Endometrial microvascular endothelial cells (primary cell): ENCODE results near the gene DGCR8. TPM values are rescaled to one million over a fixed set of nuclear protein-coding genes. Genes with fewer than 3 reads are reported as not detected.
"Not testable (repeated sequence)": the region's sequence is repeated elsewhere in the genome, so short reads cannot be mapped to it uniquely, and the experiment has no call there.

ENCODE experiments used
- in situ Hi-C: cut with HindIII; loops from 2 replicates; pipeline ENCODE4 v1.10.0; 2017; ENCODE audit warnings: low sequenced_read_pairs, low pct_unique_long_range_greater_than_20kb; ENCODE audit errors: inconsistent ontology term
- total RNA-seq: library from RNA; depleted of rRNA; stranded (reverse); fragments of >200 nt; gene quantifications from one replicate; pipeline ENCODE4 v1.2.3, GENCODE V29; 2015; ENCODE audit errors: inconsistent ontology term

Gene DGCR8
- total RNA-seq, 1 donor from 2014 or later: 28.9 TPM

DNA sequence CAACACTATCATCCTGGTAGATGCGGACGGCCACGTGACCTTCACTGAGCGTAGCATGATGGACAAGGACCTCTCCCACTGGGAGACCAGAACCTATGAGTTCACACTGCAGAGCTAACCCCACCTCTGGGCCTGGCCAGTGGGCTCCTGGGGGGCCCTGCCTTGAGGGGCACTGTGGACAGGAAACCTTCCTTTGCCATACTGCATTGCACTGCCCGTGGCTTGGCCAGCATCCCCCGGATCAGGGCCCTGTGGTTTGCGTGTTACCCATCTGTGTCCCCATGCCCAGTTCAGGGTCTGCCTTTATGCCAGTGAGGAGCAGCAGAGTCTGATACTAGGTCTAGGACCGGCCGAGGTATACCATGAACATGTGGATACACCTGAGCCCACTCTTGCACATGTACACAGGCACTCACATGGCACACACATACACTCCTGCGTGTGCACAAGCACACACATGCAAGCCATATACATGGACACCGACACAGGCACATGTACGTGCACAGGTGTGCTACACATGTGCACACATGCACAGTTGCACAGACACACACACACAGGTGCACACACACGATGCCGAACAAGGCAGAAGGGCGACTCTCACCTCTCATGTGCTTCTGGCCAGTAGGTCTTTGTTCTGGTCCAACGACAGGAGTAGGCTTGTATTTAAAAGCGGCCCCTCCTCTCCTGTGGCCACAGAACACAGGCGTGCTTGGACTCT lies 15.3 kb upstream of the DGCR8 start:
- in situ Hi-C loops: no loop called here

DNA sequence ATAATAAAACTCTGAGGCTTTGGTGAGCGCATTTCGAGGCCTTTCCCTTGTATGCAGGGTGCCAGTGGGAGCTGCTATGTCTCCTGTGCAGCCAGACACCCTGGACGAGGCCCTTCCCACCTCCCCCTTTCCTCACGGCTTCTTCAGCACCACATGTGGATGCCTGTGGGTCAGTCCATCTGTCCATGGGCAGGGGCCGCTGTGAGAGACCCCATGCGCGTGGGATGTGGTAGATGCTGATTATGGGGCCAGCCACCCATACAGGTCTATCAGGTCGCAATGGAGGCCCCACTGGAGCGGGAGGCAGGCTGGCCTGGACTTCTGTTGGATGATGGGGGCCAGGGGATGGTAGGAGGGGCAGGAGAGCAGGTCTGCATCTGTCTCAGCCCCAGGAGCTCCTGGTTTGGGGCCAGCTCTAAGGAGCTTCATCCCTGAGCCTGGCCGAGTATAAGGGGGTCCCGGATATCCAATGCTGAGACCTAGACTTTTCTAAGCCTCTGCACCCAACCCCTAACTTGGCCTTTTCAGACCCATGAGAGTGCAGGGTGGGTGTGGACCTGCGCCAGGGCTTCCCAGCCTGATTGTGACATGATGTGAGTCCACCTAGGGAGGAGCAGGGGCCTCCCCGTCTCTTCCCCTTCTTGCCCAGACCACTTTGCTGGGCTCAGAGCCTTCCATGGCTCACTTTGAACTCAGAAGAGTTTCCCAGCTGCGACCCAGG lies 14.0 kb upstream of the DGCR8 start:
- in situ Hi-C loops: no loop called here

DNA sequence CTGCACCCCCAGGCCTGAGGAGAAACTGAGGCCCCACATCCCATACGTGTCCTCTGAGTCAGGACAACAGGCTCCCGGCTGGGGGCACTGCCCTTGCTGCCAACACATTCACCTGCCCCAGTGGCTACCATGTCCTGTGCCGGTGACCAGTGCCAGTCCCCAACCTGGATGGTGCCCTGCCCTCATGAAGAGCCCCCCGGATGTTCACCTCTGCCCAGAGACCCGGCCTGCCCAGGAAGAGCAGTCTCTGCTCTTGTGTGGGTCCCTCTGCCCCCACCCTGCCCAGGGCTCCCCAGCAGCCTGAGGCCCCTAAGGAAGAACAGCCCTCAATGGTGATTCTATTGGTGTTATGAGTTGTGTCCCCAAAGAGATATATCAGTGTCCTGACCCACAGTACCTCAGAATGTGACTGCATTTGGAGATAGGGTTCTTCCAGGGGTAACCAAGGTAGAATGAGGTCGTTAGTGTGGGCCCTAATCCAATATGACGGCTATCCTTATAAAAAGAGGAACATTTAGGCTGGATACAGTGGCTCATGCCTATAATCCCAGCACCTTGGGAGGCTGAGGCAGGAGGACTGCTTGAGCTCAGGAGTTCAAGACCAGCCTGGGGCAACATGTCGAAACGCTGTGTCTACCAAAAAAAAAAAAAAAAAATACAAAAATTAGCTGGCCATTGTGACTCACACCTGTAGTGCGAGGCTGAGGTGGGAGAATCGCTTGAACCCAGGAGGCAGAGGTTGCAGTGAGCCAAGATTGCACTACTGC lies 13.2 kb upstream of the DGCR8 start:
- in situ Hi-C loops: no loop called here

DNA sequence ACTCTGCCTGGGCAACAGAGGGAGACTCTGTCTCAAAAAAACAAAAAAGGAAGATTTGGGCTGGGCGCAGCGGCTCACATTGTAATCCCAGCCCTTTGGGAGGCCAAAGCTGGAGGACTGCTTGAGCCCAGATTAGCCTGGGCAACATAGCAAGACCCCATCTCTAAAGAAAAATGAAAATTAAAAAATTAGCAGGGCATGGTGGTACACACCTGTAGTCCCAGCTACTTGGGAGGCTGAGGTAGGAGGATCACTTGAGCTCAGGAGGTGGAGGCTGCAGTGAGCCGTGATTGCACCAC lies 12.7 kb upstream of the DGCR8 start:
- in situ Hi-C loops: not testable (repeated sequence)

DNA sequence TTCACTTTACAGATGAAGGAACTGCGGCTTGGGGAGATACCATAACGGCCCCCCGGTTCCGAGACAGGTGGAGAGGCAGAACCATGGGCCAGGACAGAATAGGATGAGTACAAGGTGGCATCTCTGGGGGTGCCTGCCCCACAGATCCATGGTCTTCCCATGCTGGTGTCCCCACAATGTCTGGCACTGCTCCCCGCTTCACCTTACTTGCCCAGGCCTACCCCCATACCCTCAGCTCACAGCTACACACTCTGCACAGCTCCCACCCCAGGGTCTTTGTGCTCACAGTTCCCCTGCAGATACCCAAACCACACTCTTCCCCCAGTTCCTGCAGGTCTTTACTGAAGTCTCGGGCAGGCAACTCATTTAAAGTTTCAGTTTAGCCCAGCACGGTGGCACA lies 11.4 kb upstream of the DGCR8 start:
- in situ Hi-C loops: no loop called here

DNA sequence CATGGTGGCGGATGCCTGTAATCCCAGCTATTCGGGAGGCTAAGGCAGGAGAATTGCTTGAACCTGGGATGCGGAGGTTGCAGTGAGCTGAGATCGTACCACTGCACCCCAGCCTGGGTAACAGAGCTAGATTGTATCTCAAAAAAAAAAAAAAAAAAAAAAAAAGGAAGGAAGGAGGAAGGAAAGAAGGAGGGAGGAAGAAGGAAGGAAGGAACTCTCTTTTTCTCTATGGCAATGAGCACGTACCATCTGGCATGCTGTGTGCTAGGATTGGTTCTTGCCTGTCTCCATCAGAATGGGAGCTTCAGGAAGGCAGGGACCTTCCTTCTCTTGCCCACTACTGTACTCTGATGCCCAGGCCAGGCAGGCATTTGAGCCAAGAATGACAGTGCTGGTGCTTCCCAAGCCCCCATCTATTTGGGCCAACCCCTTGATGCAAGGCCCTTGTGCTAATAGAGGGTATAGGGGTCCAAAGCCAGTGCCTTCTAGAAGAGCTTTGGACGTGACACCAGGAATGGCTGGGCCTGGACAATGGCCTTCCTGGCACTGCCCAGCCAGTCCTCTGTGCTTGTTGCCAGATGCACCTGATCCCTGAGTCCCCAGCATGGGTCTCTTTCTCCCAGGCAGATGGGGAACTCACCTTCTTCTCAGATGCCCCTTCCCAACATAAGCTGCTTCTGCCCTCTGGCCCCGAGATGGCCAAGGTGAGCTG lies 10.6 kb upstream of the DGCR8 start:
- in situ Hi-C loops: no loop called here

DNA sequence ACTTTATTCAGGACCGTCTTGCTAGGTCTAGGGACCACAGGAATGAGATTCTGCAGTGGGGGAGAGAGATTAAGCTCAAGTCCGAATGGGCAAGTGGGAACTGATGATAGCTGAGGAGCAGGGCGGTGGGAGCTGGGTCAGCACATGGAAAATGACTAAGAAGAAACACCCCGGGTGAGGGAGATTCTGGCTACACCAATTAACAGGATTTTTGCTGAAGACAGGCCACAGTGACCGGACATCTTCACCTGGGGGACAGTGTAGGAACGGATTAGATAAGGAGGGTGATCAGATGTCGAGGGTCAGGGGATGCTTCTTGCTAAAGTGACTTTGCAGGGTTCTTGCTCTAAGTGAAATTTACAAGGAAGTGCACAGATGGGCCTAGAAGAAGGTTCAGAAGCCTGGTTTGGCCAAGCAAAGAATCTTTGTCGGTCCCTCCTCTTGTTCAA lies 8.5 kb upstream of the DGCR8 start:
- in situ Hi-C loops: no loop called here

DNA sequence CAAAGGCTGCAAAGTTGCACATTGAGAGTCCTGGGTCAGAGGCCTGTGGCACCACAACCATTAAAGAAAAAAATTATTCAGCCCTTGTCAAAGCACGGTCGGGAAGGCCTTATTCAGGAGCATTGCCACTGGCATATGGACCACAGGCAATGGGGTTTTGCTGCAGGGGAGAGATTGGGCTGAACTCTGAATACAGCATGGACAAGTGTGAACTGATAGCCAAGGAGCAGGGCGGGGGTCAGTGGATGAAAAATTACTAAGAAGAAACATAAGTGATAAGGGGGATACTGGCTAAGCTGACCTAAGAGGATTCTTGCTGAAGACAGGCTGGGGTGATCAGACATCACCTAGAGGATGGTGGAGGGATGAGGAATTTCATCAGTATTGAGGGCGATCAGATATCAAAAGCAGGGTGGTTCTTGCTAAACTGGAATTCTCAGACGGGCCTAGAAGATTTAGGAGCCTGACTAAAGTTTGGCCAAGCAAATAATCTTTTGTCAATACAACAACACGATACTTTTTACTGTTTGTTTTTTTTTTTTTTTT lies 3.3 kb upstream of the DGCR8 start:
- in situ Hi-C loops: no loop called here

DNA sequence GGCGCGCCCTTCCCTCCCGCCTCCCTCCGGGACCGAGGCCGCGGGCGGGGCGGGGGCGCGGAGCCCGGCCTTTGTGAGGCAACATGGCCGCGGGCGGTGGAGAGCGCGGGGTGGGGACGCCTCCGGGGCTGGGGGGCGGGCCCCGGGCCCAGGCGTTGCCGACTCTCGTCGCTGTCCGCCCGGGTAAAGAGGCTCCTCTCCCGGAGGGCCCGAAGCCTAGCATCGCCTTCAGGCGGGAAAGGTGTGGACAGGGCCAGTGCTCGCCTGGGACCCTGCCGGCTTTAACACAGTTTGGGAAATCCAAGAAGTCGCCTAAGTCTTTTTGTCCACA lies 369 bp downstream of the DGCR8 start:
- in situ Hi-C loops: no loop called here

DNA sequence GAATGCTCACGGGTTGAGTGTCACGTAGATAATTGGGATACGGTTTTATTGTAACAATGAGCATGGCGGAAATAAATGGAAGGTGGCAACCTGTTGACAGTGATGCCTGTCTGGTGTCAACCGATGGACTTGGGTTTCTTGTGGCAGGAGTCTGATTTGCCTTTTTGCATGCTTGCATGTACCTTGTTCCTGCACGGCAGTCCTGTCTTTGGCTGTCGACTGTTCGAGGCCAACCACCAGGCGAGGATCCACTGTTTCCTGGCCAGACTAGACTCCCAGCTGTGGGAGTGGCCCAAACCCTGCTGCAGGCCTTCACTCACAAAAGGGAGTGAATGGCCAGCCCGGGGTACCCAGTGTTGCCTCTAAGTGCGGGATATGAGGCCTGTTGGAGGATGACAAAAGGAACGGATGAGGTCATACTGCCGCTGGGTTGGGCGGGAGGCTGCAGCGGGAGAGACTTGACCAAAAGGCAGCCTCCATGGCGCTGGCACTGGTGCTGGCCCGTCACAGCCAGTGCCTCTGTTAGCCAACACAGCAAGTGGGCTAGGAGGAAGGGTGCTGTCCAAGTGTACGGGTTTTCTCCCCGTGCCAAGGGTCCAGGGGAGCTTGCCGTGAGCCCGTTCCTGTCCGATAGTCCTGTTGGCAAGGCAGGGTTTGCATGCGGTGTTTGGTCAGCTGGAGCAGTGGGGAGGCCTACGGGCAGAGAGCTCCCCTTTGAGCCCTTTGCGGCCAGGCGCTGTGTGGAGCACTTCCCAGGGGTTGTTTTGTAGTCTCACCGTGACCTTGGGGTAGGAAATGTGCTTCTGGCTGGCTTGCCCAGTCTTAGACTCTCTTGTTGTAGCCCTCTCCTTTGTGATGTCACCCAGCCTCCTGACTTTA lies 974 bp downstream of the DGCR8 start:
- in situ Hi-C loops: no loop called here

DNA sequence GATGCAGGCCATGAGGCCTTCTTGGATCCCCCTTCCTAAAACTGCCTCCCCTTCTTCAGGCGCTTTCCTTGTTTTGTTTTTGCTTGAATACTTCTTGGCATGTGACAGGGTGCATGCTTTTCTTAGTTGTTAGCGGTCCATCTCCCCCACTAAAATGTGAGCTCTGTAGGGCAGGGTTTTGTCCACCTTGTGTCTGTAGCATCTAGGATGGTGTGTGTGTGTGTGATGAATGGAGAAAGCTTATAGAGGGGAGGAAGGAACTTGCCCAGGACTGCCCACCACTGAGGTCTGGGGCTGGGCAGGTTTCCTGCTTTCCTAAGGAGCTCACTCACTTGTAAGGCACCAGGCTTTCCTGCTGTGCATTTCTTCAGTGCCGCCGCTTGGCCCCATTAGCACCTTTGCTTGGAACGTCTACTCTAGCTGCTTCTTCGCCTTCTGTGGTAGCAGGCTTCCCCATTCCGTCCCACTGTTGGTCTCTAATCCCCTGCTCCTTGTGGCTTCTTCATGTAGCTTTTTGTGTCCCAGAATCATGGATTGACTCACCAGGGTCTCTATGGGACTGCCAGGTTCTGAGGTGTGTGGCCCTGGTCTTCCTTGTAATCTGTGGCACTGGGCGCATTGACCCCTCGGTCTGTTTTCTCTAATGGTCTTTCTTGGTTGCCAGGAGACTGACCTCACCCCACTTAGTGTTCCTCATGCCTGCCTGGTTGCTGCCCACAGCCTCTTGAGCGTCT lies 3.3 kb downstream of the DGCR8 start:
- in situ Hi-C loops: no loop called here

DNA sequence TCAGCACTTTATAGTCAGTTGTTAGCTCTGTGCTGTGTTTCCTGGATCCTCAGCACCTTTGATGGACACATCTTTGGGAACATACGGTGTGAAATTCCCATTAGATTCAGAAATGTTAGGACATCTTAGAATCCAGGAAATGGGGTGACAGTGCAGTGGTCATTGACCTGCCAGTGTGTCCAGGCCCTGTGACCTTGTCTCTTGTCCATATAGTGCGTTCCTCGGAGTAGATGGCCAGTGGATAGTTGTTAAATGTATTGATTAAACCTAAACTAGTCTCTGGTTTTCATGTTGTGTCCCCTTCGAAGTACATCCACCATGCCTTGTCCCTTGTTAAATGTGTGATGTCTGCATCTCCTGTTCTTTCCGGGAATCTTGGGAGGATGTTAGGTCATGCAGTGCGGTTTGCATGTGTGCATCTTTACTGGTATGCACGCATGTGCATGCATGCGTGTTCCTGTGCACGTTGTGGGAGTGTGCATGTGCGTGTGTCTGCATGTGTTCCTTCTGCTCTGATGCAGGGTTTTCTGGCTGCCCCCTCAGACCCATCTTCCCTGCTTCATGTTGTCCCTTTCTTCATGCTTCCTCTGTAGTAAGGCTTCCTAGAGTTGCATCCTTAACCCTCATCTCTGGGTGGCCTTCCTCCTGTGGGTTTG lies 4.0 kb downstream of the DGCR8 start:
- in situ Hi-C loops: no loop called here

DNA sequence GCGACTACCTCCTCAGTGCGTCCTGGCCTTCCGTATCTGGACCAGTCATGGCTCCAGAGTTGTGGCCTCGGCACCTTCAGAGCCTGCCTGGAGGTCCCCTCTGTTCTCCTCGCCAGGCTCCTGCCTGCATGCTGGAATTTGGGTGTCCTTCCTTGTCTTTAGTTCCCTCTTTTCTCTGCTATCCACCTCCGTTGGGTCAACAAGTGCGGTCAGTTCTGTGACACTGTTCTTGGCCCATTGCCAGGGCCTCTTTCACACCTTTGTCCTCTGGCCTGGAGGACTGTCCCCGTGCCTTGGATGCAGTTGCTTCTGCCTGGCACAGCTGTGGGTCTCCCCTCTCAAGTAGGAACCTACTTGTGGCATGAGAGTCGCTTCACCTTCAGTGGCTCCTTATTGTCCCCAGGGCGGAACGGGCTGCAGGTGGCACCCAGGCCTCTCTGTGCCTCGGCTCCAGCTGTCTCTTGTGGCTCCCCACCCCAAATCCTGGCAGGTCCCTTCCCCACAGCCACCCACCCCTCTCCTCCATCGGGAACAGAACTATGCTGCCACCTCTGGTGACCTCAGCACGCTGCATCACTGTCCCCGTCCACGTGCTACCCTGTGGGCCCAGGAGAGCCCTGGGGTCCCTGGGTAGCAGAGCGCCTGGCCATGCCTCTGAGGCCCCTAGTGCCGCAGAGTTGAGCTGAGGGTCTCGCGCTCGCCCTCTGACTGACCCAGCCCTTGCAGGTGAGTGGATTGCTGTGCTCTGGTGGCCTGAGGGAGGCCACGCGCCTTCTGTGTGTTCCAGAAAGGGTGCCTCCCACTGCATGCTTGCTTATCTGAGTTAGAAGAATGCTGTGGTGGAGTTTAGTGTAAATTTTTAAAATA lies 4.7 kb downstream of the DGCR8 start:
- in situ Hi-C loops: no loop called here

DNA sequence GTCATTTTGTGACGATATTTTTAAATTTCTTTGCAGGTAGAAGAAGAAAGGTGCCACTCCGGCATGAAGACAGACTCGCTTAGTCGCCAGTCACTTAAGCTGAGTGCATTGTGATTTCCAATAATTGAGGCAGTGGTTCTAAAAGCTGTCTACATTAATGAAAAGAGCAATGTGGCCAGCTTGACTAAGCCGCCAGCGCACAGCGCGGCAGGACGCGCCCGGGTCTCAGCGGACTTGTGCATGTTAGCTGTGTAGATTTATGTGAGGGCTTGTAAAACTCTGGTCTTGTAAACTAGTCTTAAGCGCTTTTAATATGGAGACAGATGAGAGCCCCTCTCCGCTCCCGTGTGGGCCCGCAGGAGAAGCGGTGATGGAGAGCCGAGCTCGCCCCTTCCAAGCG lies 5.6 kb downstream of the DGCR8 start:
- in situ Hi-C loops: no loop called here

DNA sequence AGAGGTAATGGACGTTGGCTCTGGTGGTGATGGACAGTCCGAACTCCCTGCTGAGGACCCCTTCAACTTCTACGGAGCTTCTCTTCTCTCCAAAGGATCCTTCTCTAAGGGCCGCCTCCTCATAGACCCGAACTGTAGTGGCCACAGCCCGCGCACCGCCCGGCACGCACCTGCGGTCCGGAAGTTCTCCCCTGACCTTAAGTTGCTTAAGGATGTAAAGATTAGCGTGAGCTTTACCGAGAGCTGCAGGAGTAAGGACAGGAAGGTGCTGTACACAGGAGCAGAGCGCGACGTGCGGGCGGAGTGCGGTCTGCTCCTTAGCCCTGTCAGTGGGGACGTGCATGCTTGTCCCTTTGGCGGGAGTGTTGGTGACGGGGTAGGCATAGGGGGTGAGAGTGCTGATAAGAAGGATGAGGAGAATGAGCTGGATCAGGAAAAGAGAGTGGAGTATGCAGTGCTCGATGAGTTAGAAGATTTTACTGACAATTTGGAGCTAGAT lies 6.1 kb downstream of the DGCR8 start:
- in situ Hi-C loops: no loop called here

DNA sequence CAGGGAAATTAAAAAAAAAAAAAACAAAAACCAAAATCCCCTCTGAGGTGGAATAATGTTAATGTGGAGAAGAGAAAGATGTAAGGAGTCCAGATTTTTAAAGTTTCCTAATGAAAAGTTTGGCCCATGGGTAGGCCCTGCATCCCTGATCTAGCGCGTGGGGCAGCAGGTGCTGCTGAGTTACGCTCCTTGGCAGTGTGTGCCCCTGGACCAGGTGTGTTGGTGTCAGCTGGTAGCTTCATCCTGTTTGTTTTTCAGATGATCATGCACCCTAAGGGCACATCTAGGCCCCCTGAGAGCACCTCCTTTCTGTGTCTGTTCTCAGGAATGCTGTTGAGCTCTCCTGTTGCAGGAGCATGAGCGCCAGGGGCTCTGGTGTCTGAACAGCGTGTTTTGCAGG lies 6.7 kb downstream of the DGCR8 start:
- in situ Hi-C loops: no loop called here
